Upper lobe of left lung (tissue), 6 donors: ENCODE data around the gene ORC4. TPM values are rescaled to one million over a fixed set of nuclear protein-coding genes. Genes with fewer than 3 reads are reported as not detected.
A peak's percentile ranks its signal among the peaks of the same experiment; 100 is the strongest.

Source experiments
- ATAC-seq, 2 donors: fragments of 200-7000 bp; cut with Tn5 transposase; one replicate each; pipeline ENCODE4 v1.9.1; 2022; ENCODE audit warnings: mild to moderate bottlenecking in 2 of 2, moderate library complexity in 2 of 2; ENCODE audit not compliant: low FRiP score in 2 of 2
- DNase-seq, 2 donors: peaks; one replicate each; pipeline ENCODE4 v3.0.0-alpha.2; 2019 to 2020
- H3K27ac ChIP-seq, 4 donors: fragments of 200-600 bp; sonication (generic); one replicate each; pipeline ENCODE4 v1.5.1; 2016 to 2019
- H3K27me3 ChIP-seq, 4 donors: fragments of 200-600 bp; sonication (generic); one replicate each; pipeline ENCODE4 v1.5.1; 2017 to 2019
- H3K36me3 ChIP-seq, 4 donors: fragments of 200-600 bp; sonication (generic); one replicate each; pipeline ENCODE4 v1.5.1; 2016 to 2019
- H3K4me1 ChIP-seq, 4 donors: fragments of 200-600 bp; sonication (generic); one replicate each; pipeline ENCODE4 v1.5.1; 2018 to 2019
- H3K4me3 ChIP-seq, 4 donors: fragments of 200-600 bp; sonication (generic); one replicate each; pipeline ENCODE4 v1.5.1; 2017 to 2019; ENCODE audit warnings: mild to moderate bottlenecking in 2 of 4, moderate library complexity in 1 of 4
- H3K9me3 ChIP-seq, 4 donors: fragments of 200-600 bp; sonication (generic); one replicate each; pipeline ENCODE4 v1.5.1; 2018 to 2019
- CTCF ChIP-seq, 6 experiments: fragments of 450-650 bp in 4 of 6; fragments of 200-600 bp in 2 of 6; sonication (generic) in 2 of 6; IDR thresholded peaks; one replicate each; pipeline ENCODE4 v1.5.1; 2016 to 2019; ENCODE audit warnings: antibody characterized with exemption in 6 of 6
- EP300 ChIP-seq, 4 donors: sonication (generic); formaldehyde crosslinking; IDR thresholded peaks; one replicate each; pipeline ENCODE4 v1.5.1; 2017; ENCODE audit warnings: antibody characterized with exemption in 4 of 4, control low read depth in 2 of 4
- POLR2A ChIP-seq, 4 donors: fragments of 450-650 bp; IDR thresholded peaks; one replicate each; pipeline ENCODE4 v1.5.1; 2016 to 2017; ENCODE audit warnings: antibody characterized with exemption in 4 of 4, mild to moderate bottlenecking in 2 of 4
- POLR2AphosphoS5 ChIP-seq, 2 donors: sonication (generic); formaldehyde crosslinking; IDR thresholded peaks; one replicate each; pipeline ENCODE4 v1.5.1; 2017; ENCODE audit warnings: antibody characterized with exemption in 2 of 2
- WGBS, 2 donors: methylation state at CpG; one replicate each; pipeline ENCODE4 v1.1.5; 2017 to 2018; 5-methylcytosine and 5-hydroxymethylcytosine counted together
- total RNA-seq, 6 donors: library from RNA; depleted of rRNA in 4 of 6; stranded (reverse); fragments of >200 nt in 4 of 6; gene quantifications; one replicate each; pipeline versions ENCODE4 v1.1.0 to v1.2.1, GENCODE V29; 2016 to 2021
- donor health status: DM: no; HTN: no; CAD: no; lungs with moderate emphysema.
- donor health status: DM: no; HTN: yes; CAD: no; lungs with severe emphysema.

The ORC4 gene
- total RNA-seq, 6 donors from 2014 or later, result 21.9 to 48.5 (median 27.9) TPM

- 79 to 93% methylated on average over 2 of the region's 2 CpGs for WGBS, 2 donors
- TF ChIP-seq EP300 (IDR thresholded peaks at IDR 0.05) (no peak), POLR2AphosphoS5 (IDR thresholded peaks at IDR 0.05) (no peak), POLR2A (IDR thresholded peaks at IDR 0.05) (no peak), CTCF (IDR thresholded peaks at IDR 0.05) (no peak)
- ATAC-seq (no peak), DNase-seq (no peak)
- Histone ChIP-seq H3K4me3 (no peak overlapping the region), H3K27me3 (no peaks in the 10 kb centered on the region), H3K27ac (no peak overlapping the region), H3K36me3 (peaks cover 0 to 20% (median 3%) of the 10 kb centered on the region in 4 donors), H3K4me1 (no peaks in the 10 kb centered on the region), H3K9me3 (no peaks in the 10 kb centered on the region)
These were observed 52.0 kb downstream of the ORC4 start for GRCh38 chr2:147968571-147968970.

DNA sequence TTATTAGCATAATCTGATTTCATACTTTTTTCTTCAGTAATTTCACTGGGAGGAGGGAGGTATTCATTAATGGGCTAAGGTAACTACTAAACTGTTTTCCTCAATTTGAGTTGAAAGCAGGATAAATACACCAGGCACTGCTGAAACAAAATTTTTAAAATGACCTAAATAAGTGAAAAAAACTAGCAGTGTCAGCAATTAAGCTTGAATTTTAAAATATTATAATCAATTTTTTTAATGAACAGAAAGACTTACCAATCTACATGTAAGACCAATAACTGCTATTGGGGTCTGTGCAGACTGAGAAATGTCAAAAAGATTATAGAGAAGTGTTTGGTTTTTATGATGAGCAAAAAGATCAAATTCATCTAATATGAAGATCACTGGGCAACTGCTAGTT, 68.4 kb downstream of the ORC4 start:
- peaks cover 0 to 29% (median 0%) of the 10 kb centered on the region in 4 donors for H3K36me3 ChIP-seq
- no peak overlapping the region for H3K4me3 ChIP-seq
- no peak for ATAC-seq
- no peak for DNase-seq
- no peaks in the 10 kb centered on the region for H3K4me1 ChIP-seq
- TF ChIP-seq POLR2AphosphoS5 (IDR thresholded peaks at IDR 0.05) (no peak), EP300 (IDR thresholded peaks at IDR 0.05) (no peak), POLR2A (IDR thresholded peaks at IDR 0.05) (no peak), CTCF (IDR thresholded peaks at IDR 0.05) (no peak)
- H3K9me3 ChIP-seq, result no peaks in the 10 kb centered on the region
- no peak overlapping the region for H3K27ac ChIP-seq
- H3K27me3 ChIP-seq, result no peaks in the 10 kb centered on the region

DNA sequence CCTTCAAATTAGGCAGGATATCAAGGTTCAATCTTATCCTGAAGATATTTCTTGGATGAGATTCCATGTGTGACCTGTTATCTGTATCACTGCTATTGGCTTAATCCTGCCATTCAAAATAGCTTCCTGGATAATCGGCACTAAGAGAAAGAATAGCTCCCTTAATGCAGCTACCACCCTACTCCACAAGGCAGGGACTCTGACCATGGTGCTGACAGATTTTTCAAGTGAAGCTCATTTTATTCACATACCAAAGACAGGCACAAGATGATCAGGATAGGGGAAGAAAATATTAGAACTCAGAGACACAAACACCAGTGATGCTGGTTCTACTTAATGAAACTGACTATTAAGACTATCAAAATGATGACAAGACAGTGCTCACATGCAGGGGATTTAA, 74.9 kb downstream of the ORC4 start:
- 39 to 56% methylated on average over 1 of the region's 1 CpG for WGBS, 2 donors
- Histone ChIP-seq H3K4me1 (no peaks in the 10 kb centered on the region), H3K4me3 (no peak overlapping the region), H3K9me3 (no peaks in the 10 kb centered on the region), H3K27me3 (no peaks in the 10 kb centered on the region), H3K36me3 (peaks cover 0 to 24% (median 0%) of the 10 kb centered on the region in 4 donors), H3K27ac (no peak overlapping the region)
- no peak for DNase-seq
- TF ChIP-seq POLR2A (IDR thresholded peaks at IDR 0.05) (no peak), CTCF (IDR thresholded peaks at IDR 0.05) (no peak)
- ATAC-seq, result no peak

DNA sequence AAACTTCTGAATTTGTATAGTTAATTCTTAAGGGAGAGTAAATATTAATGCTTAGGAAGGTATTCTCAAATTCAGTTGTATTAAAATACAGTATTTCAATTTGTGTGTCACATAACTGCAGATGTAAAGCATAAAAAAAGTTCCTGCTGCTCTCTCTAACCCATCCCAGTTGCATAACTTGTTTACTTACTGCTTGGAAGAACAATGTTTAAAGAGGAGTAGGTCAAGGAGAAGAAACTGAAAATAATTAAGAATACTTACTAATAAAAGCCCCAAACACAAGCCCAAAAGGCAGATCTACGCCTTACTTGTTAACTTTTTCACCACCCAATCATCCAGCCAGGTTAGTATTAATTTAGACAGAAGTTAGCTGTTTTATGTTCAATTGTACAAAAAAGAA, 81.2 kb downstream of the ORC4 start:
- Histone ChIP-seq H3K4me1 (peaks cover 0 to 12% (median 4%) of the 10 kb centered on the region in 4 donors), H3K36me3 (peaks cover 0 to 46% (median 17%) of the 10 kb centered on the region in 4 donors), H3K27ac (no peak overlapping the region), H3K27me3 (no peaks in the 10 kb centered on the region), H3K4me3 (no peak overlapping the region), H3K9me3 (no peaks in the 10 kb centered on the region)
- DNase-seq (no peak), ATAC-seq (no peak)
- TF ChIP-seq POLR2AphosphoS5 (IDR thresholded peaks at IDR 0.05) (no peak), POLR2A (IDR thresholded peaks at IDR 0.05) (no peak), EP300 (IDR thresholded peaks at IDR 0.05) (no peak), CTCF (IDR thresholded peaks at IDR 0.05) (no peak)
- WGBS, 2 donors, result 67 to 71% methylated on average over 1 of the region's 1 CpG

DNA sequence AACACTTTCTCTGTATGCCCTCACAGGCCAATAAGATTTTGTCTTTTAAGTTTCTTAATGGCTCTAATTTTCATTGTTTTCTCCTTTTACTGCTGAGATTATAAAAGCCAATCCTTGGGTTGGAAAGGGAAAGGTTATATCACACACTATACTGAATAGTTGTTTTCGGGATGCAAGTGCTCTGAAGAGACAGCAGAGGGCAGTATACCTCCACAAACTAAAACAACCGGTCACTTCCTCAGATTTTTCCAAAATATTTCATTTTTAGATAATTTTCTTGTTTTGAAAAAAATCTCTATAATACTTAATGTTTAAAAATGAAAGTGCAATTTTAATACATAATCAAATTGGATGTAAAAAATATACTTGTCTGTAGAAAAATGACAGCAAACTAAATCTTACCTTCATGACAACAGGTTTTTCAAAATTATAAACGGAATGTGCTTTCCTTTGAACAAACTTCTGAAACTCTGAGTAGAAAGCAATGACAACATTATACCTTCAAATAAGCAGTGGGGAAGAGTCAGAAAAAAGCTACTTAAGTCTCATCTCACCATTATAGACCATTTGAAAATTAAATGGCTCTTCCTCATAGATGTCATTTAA, 82.7 kb downstream of the ORC4 start:
- peaks cover 0 to 12% (median 4%) of the 10 kb centered on the region in 4 donors for H3K4me1 ChIP-seq
- WGBS, 2 donors, result 38 to 42% methylated on average over 3 of the region's 3 CpGs
- DNase-seq, result no peak
- H3K27ac ChIP-seq, result no peak overlapping the region
- peaks cover 0 to 55% (median 17%) of the 10 kb centered on the region in 4 donors for H3K36me3 ChIP-seq
- TF ChIP-seq POLR2AphosphoS5 (IDR thresholded peaks at IDR 0.05), result no peak
- TF ChIP-seq CTCF (IDR thresholded peaks at IDR 0.05), result peak; percentile 66 to 84 (median 72)
- H3K4me3 ChIP-seq, result no peak overlapping the region
- no peaks in the 10 kb centered on the region for H3K9me3 ChIP-seq
- H3K27me3 ChIP-seq, result no peaks in the 10 kb centered on the region
- ATAC-seq, result peak in 1 of 2 donors; percentile 86
